Gastrocnemius medialis (tissue), 4 donors: ENCODE data around the gene LORICRIN.

Experiments used
- CTCF ChIP-seq, 5 experiments: fragments of 450-650 bp in 3 of 5; fragments of 200-600 bp in 2 of 5; sonication (generic) in 2 of 5; IDR thresholded peaks in 4 of 5; conservative IDR thresholded peaks in 1 of 5; 1 replicate in 4 of 5; 2 replicates in 1 of 5; pipeline ENCODE4 v1.5.1; 2016 to 2019; ENCODE audit warnings: antibody characterized with exemption in 5 of 5, mild to moderate bottlenecking in 3 of 5, moderate library complexity in 3 of 5
- POLR2A ChIP-seq, 2 donors: fragments of 450-650 bp; IDR thresholded peaks; one replicate each; pipeline ENCODE4 v1.6.1; 2017; ENCODE audit warnings: antibody characterized with exemption in 2 of 2, mild to moderate bottlenecking in 2 of 2, moderate library complexity in 2 of 2

DNA sequence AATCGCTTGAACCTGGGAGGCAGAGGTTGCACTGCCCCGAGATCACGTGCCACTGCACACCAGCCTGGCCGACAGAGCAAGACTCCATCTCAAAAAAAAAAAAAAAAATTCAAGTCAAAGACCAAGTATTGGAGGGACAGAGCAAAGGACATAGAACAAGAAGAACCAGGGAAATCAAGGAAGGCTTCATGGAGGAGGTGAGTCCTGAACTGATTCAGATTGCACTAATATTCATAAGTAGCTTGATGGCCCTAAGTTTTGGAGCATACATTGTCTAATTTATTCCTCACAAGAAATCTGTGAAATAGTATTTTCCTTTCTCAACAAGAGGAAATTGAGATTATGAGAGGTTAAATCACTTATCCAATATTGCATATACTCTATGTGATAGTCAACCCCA is 46.0 kb upstream of the LORICRIN start:
- TF ChIP-seq CTCF (IDR thresholded peaks at IDR 0.05 in 4 of 5, conservative IDR thresholded peaks at IDR 0.05 in 1 of 5): no peak
- no peak for TF ChIP-seq POLR2A (IDR thresholded peaks at IDR 0.05)
